Activated CD4-positive, alpha-beta T cell treated with anti-CD3 and anti-CD28 coated beads for 48 hours (primary cell): ENCODE data around the gene CLCN4.
A peak's percentile ranks its signal among the peaks of the same experiment; 100 is the strongest.

Experiments
- DNase-seq: peaks from one replicate; pipeline ENCODE4 v3.0.0-alpha.2; 2020

The CLCN4 gene

GRCh38 chrX:10169175-10169574, 12.4 kb downstream of the CLCN4 start:
- DNase-seq, result no peak

- DNase-seq, result no peak
Observed at GRCh38 chrX:10171249-10171648, 14.5 kb downstream of the CLCN4 start.

GRCh38 chrX:10172877-10173276, 16.1 kb downstream of the CLCN4 start:
- DNase-seq, result no peak

GRCh38 chrX:10173331-10173900, 16.6 kb downstream of the CLCN4 start:
- no peak for DNase-seq

GRCh38 chrX:10174051-10174450, 17.3 kb downstream of the CLCN4 start:
- DNase-seq, result no peak

GRCh38 chrX:10174810-10175209, 18.0 kb downstream of the CLCN4 start:
- no peak for DNase-seq

GRCh38 chrX:10175319-10175871, 18.6 kb downstream of the CLCN4 start:
- DNase-seq, result no peak

- DNase-seq, result no peak
Observed at GRCh38 chrX:10176121-10177003, 19.6 kb downstream of the CLCN4 start.

- DNase-seq, result no peak
Observed at GRCh38 chrX:10177004-10177396, 20.2 kb downstream of the CLCN4 start.

GRCh38 chrX:10177601-10178000, 20.8 kb downstream of the CLCN4 start:
- no peak for DNase-seq

GRCh38 chrX:10178866-10179463, 22.2 kb downstream of the CLCN4 start:
- DNase-seq, result no peak

GRCh38 chrX:10183760-10184159, 27.0 kb downstream of the CLCN4 start:
- DNase-seq, result no peak

GRCh38 chrX:10184411-10184810, 27.6 kb downstream of the CLCN4 start:
- DNase-seq, result no peak

GRCh38 chrX:10186355-10186754, 29.6 kb downstream of the CLCN4 start:
- DNase-seq, result no peak

- DNase-seq, result no peak
Observed at GRCh38 chrX:10187421-10187820, 30.6 kb downstream of the CLCN4 start.

GRCh38 chrX:10189317-10190268, 32.8 kb downstream of the CLCN4 start:
- peak; percentile 75 for DNase-seq

- DNase-seq, result no peak
Observed at GRCh38 chrX:10190367-10190766, 33.6 kb downstream of the CLCN4 start.

GRCh38 chrX:10193587-10193986, 36.8 kb downstream of the CLCN4 start:
- DNase-seq, result no peak

GRCh38 chrX:10195425-10195824, 38.6 kb downstream of the CLCN4 start:
- no peak for DNase-seq

GRCh38 chrX:10195947-10196346, 39.2 kb downstream of the CLCN4 start:
- no peak for DNase-seq

- no peak for DNase-seq
Observed at GRCh38 chrX:10197279-10198210, 40.8 kb downstream of the CLCN4 start.
